ENCODE measurements around the gene SLC25A11.

GRCh38 chr17:4950075-4950745, 10.4 kb upstream of the SLC25A11 start:
- TF ChIP-seq EZH2 (IDR thresholded peaks at IDR 0.05; ENCODE audit: borderline replicate concordance, low read depth, low read length, severe bottlenecking) (no peak), CTCF (IDR thresholded peaks at IDR 0.05; ENCODE audit: extremely low read depth in 1 of 2, insufficient read depth in 1 of 2, low read depth in 1 of 2, low read length in 2 of 2) (no peak), POLR2A (IDR thresholded peaks at IDR 0.05; ENCODE audit: low read depth, low read length) (no peak)
